GM12801 (cell line): ENCODE data around the gene HSP90AB1.

Experiments
- CTCF ChIP-seq: IDR thresholded peaks from one replicate; pipeline ENCODE4 v1.5.1; 2011; ENCODE audit warnings: control low read depth; ENCODE audit not compliant: insufficient read length; ENCODE audit errors: extremely low read depth

HSP90AB1 gene

DNA sequence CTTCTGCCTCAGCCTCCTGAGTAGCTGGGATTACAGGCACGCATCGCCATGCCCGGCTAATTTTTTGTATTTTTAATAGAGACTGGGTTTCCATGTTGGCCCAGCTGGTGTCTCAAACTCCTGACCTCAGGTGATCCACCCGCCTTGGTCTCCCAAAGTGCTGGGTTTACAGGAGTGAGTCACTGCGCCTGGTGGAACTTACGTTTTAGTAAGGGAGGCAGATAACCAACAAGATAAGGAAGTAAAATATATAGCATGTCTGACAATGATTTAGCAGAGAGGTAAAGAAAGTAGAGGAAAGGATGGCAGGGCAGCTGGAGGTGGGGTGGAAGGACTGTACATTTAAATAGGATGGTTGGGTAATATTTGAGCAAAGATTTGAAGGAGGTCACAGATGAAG is 42.9 kb upstream of the HSP90AB1 start:
- no peak for TF ChIP-seq CTCF

GRCh38 chr6:44207966-44208365 is 38.9 kb upstream of the HSP90AB1 start:
- TF ChIP-seq CTCF = no peak

DNA sequence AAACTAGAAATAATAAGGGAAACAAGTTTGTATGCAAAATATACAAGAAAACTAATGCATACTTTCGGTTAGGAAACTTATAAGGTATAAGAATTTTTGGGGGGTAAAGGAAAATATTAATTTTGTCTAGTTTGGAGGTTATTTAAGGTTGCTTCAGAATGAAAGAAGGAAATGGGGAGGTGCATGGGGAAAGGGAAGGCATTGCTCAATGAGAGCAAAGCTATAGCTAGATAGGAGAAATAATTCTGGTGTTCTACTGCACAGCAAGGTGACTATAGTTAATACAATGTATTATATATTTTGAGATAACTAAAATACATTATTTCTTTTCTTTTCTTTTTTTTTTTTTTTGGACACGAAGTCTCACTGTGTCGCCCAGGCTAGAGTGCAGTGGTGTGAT is 35.6 kb upstream of the HSP90AB1 start:
- TF ChIP-seq CTCF = no peak

GRCh38 chr6:44214307-44214706 is 32.6 kb upstream of the HSP90AB1 start:
- TF ChIP-seq CTCF = no peak

- TF ChIP-seq CTCF = no peak
Observed at GRCh38 chr6:44216677-44217331, 30.1 kb upstream of the HSP90AB1 start, which contains the start of gene MYMX. Gene MYMX, plus strand, starts transcription at chr6:44216926. Its CDS starts 546 bp downstream, at chr6:44217472.

- TF ChIP-seq CTCF = no peak
Observed at GRCh38 chr6:44217332-44218143, 29.4 kb upstream of the HSP90AB1 start.

GRCh38 chr6:44219053-44219814 is 27.7 kb upstream of the HSP90AB1 start:
- no peak for TF ChIP-seq CTCF
